Mammary microvascular endothelial cell (primary cell): ENCODE results near the gene KBTBD3. TPM values are rescaled to one million over a fixed set of nuclear protein-coding genes. Genes with fewer than 3 reads are reported as not detected.

Experiments
- total RNA-seq: library from RNA; depleted of rRNA; stranded (reverse); fragments of >200 nt; gene quantifications from 2 replicates; pipeline ENCODE4 v1.2.3, GENCODE V29; 2015

Gene KBTBD3
- total RNA-seq, result 0.73 and 2.4 TPM in 2 replicates

GRCh38 chr11:106076919-106077608 is at the start of gene KBTBD3:
Gene KBTBD3 (minus strand): TSS chr11:106077347. CDS start chr11:106059097, 18,250 bp downstream.

GRCh38 chr11:106077609-106078455 is 685 bp upstream of the KBTBD3 start, which contains the start of gene AASDHPPT:
Gene AASDHPPT (plus strand): TSS chr11:106077662. CDS start chr11:106077711, 49 bp downstream.

GRCh38 chr11:106021967-106022794 is 55.0 kb downstream of the KBTBD3 start, which contains the start of gene MSANTD4:
Gene MSANTD4 (minus strand): TSS chr11:106022240. CDS start chr11:106010917, 11,323 bp downstream.

Other genes starting within 250 kb of the KBTBD3 start
- gene MSANTD4, start 55.1 kb downstream of the KBTBD3 start, total RNA-seq, result 8.1 and 9.6 TPM in 2 replicates
- gene AASDHPPT, start 315 bp upstream of the KBTBD3 start, total RNA-seq, result 42.6 and 45.9 TPM in 2 replicates